Measurements from ENCODE around the gene FOXP4. TPM values are rescaled to one million over a fixed set of nuclear protein-coding genes. Genes with fewer than 3 reads are reported as not detected.

The FOXP4 gene
- total and polyA plus RNA-seq, 2 of the 13 experiments (the other 11 are each of a cell fraction or from before 2014, with no cell fraction given) = 11.0 to 12.4 TPM

- TF ChIP-seq PBX2 (CRISPR knock-in tag; IDR thresholded peaks at IDR 0.05) (peak; percentile 92), HDAC2 (CRISPR knock-in tag; IDR thresholded peaks at IDR 0.05) (peak; percentile 95), ZNF772 (CRISPR knock-in tag; IDR thresholded peaks at IDR 0.05) (peak; percentile 33; the same call in 1 of the 2 replicates), ZNF235 (CRISPR knock-in tag; IDR thresholded peaks at IDR 0.05; ENCODE audit: borderline replicate concordance) (no peak), HHEX (CRISPR knock-in tag; IDR thresholded peaks at IDR 0.05) (peak; percentile 30; the same call in 1 of the 2 replicates), NFYC (CRISPR knock-in tag; IDR thresholded peaks at IDR 0.05) (peak; percentile 22; the same call in 1 of the 2 replicates), ZMYM2 (CRISPR knock-in tag; IDR thresholded peaks at IDR 0.05) (no peak), SP4 (CRISPR knock-in tag; IDR thresholded peaks at IDR 0.05) (peak; percentile 77), CHD2 (IDR thresholded peaks at IDR 0.05; ENCODE audit: low read depth, low read length) (peak; percentile 60), AKAP8 (CRISPR knock-in tag; IDR thresholded peaks at IDR 0.05) (peak; percentile 82; the same call in 1 of the 2 replicates), PRDM4 (CRISPR knock-in tag; IDR thresholded peaks at IDR 0.05; ENCODE audit: borderline replicate concordance) (no peak), TBP (CRISPR knock-in tag; IDR thresholded peaks at IDR 0.05) (no peak), ZNF780A (CRISPR knock-in tag; IDR thresholded peaks at IDR 0.05) (no peak), XBP1 (CRISPR knock-in tag; IDR thresholded peaks at IDR 0.05) (no peak), NR3C1 (CRISPR knock-in tag; IDR thresholded peaks at IDR 0.05) (no peak), ATF6 (CRISPR knock-in tag; conservative IDR thresholded peaks at IDR 0.05) (no peak), ZNF207 (IDR thresholded peaks at IDR 0.05; ENCODE audit: borderline replicate concordance) (no peak), LCORL (IDR thresholded peaks at IDR 0.05) (no peak), LCORL (CRISPR knock-in tag; IDR thresholded peaks at IDR 0.05) (peak; percentile 95), ZNF562 (CRISPR knock-in tag; IDR thresholded peaks at IDR 0.05; ENCODE audit: borderline replicate concordance) (no peak), ZNF143 (CRISPR knock-in tag; IDR thresholded peaks at IDR 0.05) (0 out of 2 replicates have a peak, but pooled peaks have one; percentile 31), CBX5 (CRISPR knock-in tag; IDR thresholded peaks at IDR 0.05; ENCODE audit: borderline replicate concordance) (no peak), E2F2 (CRISPR knock-in tag; IDR thresholded peaks at IDR 0.05; ENCODE audit: borderline replicate concordance) (no peak; the same call in 1 of the 2 replicates)
Observed at GRCh38 chr6:41578217-41579087, 32.3 kb downstream of the FOXP4 start (continued).

Measured in HepG2 (cell line).